NCI-H128 (cell line): ENCODE results near the gene OFD1.
"Not testable (repeated sequence)": the region's sequence is repeated elsewhere in the genome, so short reads cannot be mapped to it uniquely, and the experiment has no call there.

ENCODE experiments used
- DNase-seq: peaks from one replicate; lab custom pipeline; 2025; ENCODE audit not compliant: unreplicated experiment; lab: John Stamatoyannopoulos, UW

The OFD1 gene

GRCh38 chrX:13703135-13703534 is 31.4 kb upstream of the OFD1 start:
- DNase-seq = no peak

- no peak for DNase-seq
Observed at GRCh38 chrX:13703589-13703988, 31.0 kb upstream of the OFD1 start.

GRCh38 chrX:13711141-13711540 is 23.4 kb upstream of the OFD1 start:
- DNase-seq = no peak

- no peak for DNase-seq
Observed at GRCh38 chrX:13716455-13716854, 18.1 kb upstream of the OFD1 start.

- DNase-seq = no peak
Observed at GRCh38 chrX:13716905-13717304, 17.6 kb upstream of the OFD1 start.

- DNase-seq = no peak
Observed at GRCh38 chrX:13717700-13718472, 16.7 kb upstream of the OFD1 start.

GRCh38 chrX:13719192-13719856 is 15.2 kb upstream of the OFD1 start:
- no peak for DNase-seq

- no peak for DNase-seq
Observed at GRCh38 chrX:13721371-13721770, 13.2 kb upstream of the OFD1 start.

GRCh38 chrX:13721819-13722519 is 12.6 kb upstream of the OFD1 start:
- no peak for DNase-seq

GRCh38 chrX:13724878-13725277 is 9.7 kb upstream of the OFD1 start:
- not testable (repeated sequence) for DNase-seq

- not testable (repeated sequence) for DNase-seq
Observed at GRCh38 chrX:13726583-13726982, 8.0 kb upstream of the OFD1 start.

- DNase-seq = not testable (repeated sequence)
Observed at GRCh38 chrX:13730523-13730922, 4.0 kb upstream of the OFD1 start.

- no peak for DNase-seq
Observed at GRCh38 chrX:13732246-13733067, 2.1 kb upstream of the OFD1 start.

- no peak for DNase-seq
Observed at GRCh38 chrX:13733506-13733905, 1.0 kb upstream of the OFD1 start.

GRCh38 chrX:13741695-13742094 is 7.1 kb downstream of the OFD1 start:
- DNase-seq = no peak

GRCh38 chrX:13742397-13743176 is 8.0 kb downstream of the OFD1 start:
- DNase-seq = no peak

- DNase-seq = no peak
Observed at GRCh38 chrX:13747836-13748235, 13.3 kb downstream of the OFD1 start.

GRCh38 chrX:13748486-13748885 is 13.9 kb downstream of the OFD1 start:
- no peak for DNase-seq

GRCh38 chrX:13750204-13750603 is 15.7 kb downstream of the OFD1 start:
- DNase-seq = no peak

GRCh38 chrX:13750812-13751211 is 16.3 kb downstream of the OFD1 start:
- no peak for DNase-seq
